ENCODE measurements around the gene SGTA.

DNA sequence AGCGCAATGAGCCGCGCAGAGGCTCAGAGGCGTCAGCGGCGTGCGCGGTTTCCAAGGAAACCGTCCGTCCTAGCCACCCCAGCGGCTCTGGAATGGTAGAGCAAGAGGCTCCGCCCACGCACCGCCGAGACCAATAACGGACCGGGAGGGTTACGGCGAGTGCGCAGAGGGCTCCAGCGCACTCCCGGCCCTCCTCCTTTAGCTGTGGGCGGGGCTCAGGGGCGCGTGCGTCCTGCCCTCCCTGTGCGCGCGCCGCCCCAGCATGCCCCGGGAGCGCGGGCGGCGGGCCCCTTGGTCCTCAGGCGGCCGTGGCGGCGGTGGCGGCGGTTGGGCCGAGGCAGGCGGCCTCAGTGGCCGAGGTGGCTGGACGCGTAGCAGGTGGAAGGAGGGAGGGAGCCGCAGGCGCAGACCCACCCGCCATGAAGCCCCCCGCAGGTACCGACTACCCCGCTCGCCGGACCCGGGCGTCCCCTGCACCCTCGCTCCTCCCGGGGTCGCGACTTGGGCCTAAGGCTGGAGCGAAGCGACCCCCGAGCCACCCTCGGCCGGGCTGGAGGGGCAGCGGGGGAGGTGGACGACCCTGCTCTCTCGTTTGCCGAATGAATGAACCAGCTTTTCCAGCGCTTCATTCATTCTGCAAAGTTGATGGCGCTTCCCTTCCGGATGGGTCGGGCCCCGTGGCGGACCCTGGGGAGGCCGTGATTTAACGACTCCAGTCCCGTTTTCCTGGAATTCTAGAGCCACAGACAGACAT lies 2.3 kb upstream of the SGTA start, which contains the start of gene THOP1:
- TF ChIP-seq, protein P1, sequence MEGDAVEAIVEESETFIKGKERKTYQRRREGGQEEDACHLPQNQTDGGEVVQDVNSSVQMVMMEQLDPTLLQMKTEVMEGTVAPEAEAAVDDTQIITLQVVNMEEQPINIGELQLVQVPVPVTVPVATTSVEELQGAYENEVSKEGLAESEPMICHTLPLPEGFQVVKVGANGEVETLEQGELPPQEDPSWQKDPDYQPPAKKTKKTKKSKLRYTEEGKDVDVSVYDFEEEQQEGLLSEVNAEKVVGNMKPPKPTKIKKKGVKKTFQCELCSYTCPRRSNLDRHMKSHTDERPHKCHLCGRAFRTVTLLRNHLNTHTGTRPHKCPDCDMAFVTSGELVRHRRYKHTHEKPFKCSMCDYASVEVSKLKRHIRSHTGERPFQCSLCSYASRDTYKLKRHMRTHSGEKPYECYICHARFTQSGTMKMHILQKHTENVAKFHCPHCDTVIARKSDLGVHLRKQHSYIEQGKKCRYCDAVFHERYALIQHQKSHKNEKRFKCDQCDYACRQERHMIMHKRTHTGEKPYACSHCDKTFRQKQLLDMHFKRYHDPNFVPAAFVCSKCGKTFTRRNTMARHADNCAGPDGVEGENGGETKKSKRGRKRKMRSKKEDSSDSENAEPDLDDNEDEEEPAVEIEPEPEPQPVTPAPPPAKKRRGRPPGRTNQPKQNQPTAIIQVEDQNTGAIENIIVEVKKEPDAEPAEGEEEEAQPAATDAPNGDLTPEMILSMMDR (IDR thresholded peaks at IDR 0.05): no peak
- no peak for TF ChIP-seq ZFX (IDR thresholded peaks at IDR 0.05; ENCODE audit: borderline replicate concordance)
